Endodermal cell (in vitro differentiated cells): Measurements from ENCODE around the gene TMIGD1. TPM values are rescaled to one million over a fixed set of nuclear protein-coding genes. Genes with fewer than 3 reads are reported as not detected.
A peak's percentile ranks its signal among the peaks of the same experiment; 100 is the strongest.

ENCODE experiments used
- DNase-seq: peaks from one replicate; pipeline ENCODE4 v3.0.0-alpha.2; 2017
- H3K27ac ChIP-seq: 2 replicates; pipeline ENCODE4 v1.5.1; 2013; ENCODE audit warnings: mild to moderate bottlenecking, low read depth, low read length, moderate library complexity
- H3K27me3 ChIP-seq: 2 replicates; pipeline ENCODE4 v1.6.1; 2013; ENCODE audit warnings: mild to moderate bottlenecking, low read length, moderate library complexity; ENCODE audit not compliant: insufficient read depth, control insufficient read depth, poor library complexity, severe bottlenecking
- H3K36me3 ChIP-seq: 2 replicates; pipeline ENCODE4 v1.7.0; 2013; ENCODE audit warnings: mild to moderate bottlenecking, low read length, moderate library complexity; ENCODE audit not compliant: control insufficient read depth, insufficient read depth
- H3K4me1 ChIP-seq: one replicate; pipeline ENCODE4 v1.7.0; 2013; ENCODE audit warnings: low read length; ENCODE audit not compliant: control insufficient read depth, insufficient read depth
- H3K4me3 ChIP-seq: 2 replicates; pipeline ENCODE4 v1.5.1; 2013; ENCODE audit warnings: mild to moderate bottlenecking, low read length, moderate library complexity
- H3K9ac ChIP-seq: 2 replicates; pipeline ENCODE4 v1.6.1; 2013; ENCODE audit warnings: mild to moderate bottlenecking, low read length, moderate library complexity; ENCODE audit not compliant: poor library complexity, severe bottlenecking; ENCODE audit errors: extremely low read depth
- H3K9me3 ChIP-seq: 2 replicates; pipeline ENCODE4 v1.6.1; 2013; ENCODE audit warnings: mild to moderate bottlenecking, low read length, moderate library complexity; ENCODE audit not compliant: control insufficient read depth
- H3K27ac Mint-ChIP-seq: 2 replicates; pipeline ENCODE4 v1.8.0; 2020; ENCODE audit warnings: mixed read lengths
- H3K27me3 Mint-ChIP-seq: 2 replicates; pipeline ENCODE4 v1.8.0; 2021; ENCODE audit warnings: mild to moderate bottlenecking, mixed read lengths; ENCODE audit not compliant: insufficient read depth
- H3K36me3 Mint-ChIP-seq: 2 replicates; pipeline ENCODE4 v1.8.0; 2020; ENCODE audit warnings: low read depth, mixed read lengths
- H3K4me1 Mint-ChIP-seq: 2 replicates; pipeline ENCODE4 v1.8.0; 2020; ENCODE audit warnings: mixed read lengths
- H3K4me3 Mint-ChIP-seq: 2 replicates; pipeline ENCODE4 v1.8.0; 2020; ENCODE audit warnings: mild to moderate bottlenecking, moderate library complexity, mixed read lengths
- H3K9me3 Mint-ChIP-seq: 2 replicates; pipeline ENCODE4 v1.8.0; 2020; ENCODE audit warnings: mild to moderate bottlenecking, mixed read lengths
- WGBS, 2 experiments: methylation state at CpG; one replicate each; pipeline versions ENCODE4 v1.1.5 to v1.1.7; 2013; ENCODE audit warnings: missing lambda C conversion rate in 2 of 2, mixed read lengths in 1 of 2; ENCODE audit not compliant: insufficient coverage in 1 of 2, insufficient read length in 1 of 2; 5-methylcytosine and 5-hydroxymethylcytosine counted together
- total RNA-seq, 2 donors: library from RNA; stranded (reverse); fragmentation: NEBNext Ultra II Directional in 1 of 2; extraction: Animal tissue kit (Norgen Biotek cat#: 25700) in 1 of 2; gene quantifications; 2 replicates in 1 of 2; 3 replicates in 1 of 2; pipeline ENCODE4 v1.2.1, GENCODE V29; 2021
- TF ChIP-seq, protein P1 (sequence below): fragments of 200-600 bp; sonication (generic); conservative IDR thresholded peaks from 2 replicates; pipeline ENCODE4 v1.5.0; 2021; ENCODE audit warnings: antibody characterized with exemption, mild to moderate bottlenecking

TMIGD1 gene
- total RNA-seq, 2 donors from 2014 or later, result not detected

DNA sequence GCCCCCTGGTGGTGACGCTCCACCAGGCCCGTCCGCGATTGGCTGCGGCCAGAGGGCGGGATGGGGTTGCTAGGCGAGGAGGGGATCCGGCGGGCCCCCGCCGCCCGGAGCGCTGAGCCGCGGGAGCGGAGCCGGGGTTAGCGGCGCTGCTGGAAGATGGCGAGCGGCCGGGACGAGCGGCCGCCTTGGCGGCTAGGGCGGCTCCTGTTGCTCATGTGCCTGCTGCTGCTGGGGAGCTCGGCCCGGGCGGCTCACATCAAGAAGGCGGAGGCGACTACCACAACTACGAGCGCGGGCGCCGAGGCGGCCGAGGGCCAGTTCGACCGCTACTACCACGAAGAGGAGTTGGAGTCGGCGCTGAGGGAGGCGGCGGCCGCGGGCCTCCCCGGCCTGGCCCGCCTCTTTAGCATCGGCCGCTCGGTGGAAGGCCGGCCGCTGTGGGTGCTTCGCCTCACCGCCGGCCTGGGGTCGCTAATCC lies 45.0 kb upstream of the TMIGD1 start, which contains the start of gene CPD:
Gene CPD (plus strand): TSS at position 103 of the 478 bp plus-strand sequence. CDS start 54 bp downstream, at position 157.
- Mint-ChIP-seq H3K4me1 (peaks cover 41% of the 10 kb centered on the region), H3K27me3 (peaks cover 15% of the 10 kb centered on the region), H3K4me3 (peak within 1 kb of the TSS; percentile 77), H3K9me3 (no peaks in the 10 kb centered on the region), H3K27ac (peak within 1 kb of the TSS; percentile 92), H3K36me3 (no peaks in the 10 kb centered on the region)
- Histone ChIP-seq H3K4me3 (peak within 1 kb of the TSS; percentile 92), H3K27ac (no peak within 1 kb of the TSS), H3K27me3 (peaks cover 7% of the 10 kb centered on the region), H3K9me3 (no peaks in the 10 kb centered on the region), H3K9ac (peak within 1 kb of the TSS; percentile 61), H3K4me1 (peaks cover 14% of the 10 kb centered on the region), H3K36me3 (no peaks in the 10 kb centered on the region)
- WGBS, 2 experiments, result 0% methylated on average over 6 to 59 of the region's 59 CpGs
- TF ChIP-seq, protein P1, sequence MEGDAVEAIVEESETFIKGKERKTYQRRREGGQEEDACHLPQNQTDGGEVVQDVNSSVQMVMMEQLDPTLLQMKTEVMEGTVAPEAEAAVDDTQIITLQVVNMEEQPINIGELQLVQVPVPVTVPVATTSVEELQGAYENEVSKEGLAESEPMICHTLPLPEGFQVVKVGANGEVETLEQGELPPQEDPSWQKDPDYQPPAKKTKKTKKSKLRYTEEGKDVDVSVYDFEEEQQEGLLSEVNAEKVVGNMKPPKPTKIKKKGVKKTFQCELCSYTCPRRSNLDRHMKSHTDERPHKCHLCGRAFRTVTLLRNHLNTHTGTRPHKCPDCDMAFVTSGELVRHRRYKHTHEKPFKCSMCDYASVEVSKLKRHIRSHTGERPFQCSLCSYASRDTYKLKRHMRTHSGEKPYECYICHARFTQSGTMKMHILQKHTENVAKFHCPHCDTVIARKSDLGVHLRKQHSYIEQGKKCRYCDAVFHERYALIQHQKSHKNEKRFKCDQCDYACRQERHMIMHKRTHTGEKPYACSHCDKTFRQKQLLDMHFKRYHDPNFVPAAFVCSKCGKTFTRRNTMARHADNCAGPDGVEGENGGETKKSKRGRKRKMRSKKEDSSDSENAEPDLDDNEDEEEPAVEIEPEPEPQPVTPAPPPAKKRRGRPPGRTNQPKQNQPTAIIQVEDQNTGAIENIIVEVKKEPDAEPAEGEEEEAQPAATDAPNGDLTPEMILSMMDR, result no peak
- DNase-seq, result peak; percentile 100

DNA sequence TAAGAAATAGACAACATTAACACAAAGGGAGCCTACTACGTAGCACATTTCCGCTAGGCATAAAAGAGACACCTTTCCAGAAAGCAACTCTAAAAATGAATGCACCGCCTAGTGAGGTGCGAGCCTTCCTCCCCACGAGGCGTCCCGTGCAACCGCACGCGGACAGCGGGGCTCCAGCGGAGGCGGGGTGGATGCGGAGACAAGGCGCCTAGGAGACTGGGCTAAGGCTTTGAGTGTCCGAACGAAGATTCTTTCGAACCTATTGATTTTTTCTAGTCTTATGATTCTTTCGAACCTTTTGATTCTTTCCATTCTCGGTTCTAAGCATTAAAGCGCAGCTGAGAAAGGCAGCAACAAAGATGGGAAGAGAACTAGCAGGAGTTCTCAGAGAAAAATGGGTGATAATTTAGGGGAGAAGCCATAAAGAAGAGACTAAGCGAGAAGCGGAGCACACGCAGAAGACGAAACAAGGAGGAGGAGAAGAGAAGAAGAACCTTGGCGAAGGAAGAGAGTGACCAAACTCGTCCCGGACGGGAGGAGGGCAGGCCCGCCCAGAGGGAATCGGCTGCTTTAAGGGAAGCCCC lies 44.5 kb upstream of the TMIGD1 start:
- no peak overlapping the region for H3K9ac ChIP-seq
- Mint-ChIP-seq H3K27ac (peak overlapping the region; percentile 92), H3K4me3 (peak overlapping the region; percentile 77), H3K36me3 (no peaks in the 10 kb centered on the region), H3K9me3 (no peaks in the 10 kb centered on the region), H3K27me3 (peaks cover 15% of the 10 kb centered on the region), H3K4me1 (peaks cover 38% of the 10 kb centered on the region)
- H3K27ac ChIP-seq, result no peak overlapping the region
- no peaks in the 10 kb centered on the region for H3K9me3 ChIP-seq
- DNase-seq, result peak; percentile 81
- TF ChIP-seq, protein P1, result no peak
- no peaks in the 10 kb centered on the region for H3K36me3 ChIP-seq
- WGBS, 2 experiments, result 20 to 30% methylated on average over 24 to 31 of the region's 31 CpGs
- H3K27me3 ChIP-seq, result peaks cover 7% of the 10 kb centered on the region
- H3K4me3 ChIP-seq, result peak overlapping the region; percentile 92
- H3K4me1 ChIP-seq, result peaks cover 14% of the 10 kb centered on the region

DNA sequence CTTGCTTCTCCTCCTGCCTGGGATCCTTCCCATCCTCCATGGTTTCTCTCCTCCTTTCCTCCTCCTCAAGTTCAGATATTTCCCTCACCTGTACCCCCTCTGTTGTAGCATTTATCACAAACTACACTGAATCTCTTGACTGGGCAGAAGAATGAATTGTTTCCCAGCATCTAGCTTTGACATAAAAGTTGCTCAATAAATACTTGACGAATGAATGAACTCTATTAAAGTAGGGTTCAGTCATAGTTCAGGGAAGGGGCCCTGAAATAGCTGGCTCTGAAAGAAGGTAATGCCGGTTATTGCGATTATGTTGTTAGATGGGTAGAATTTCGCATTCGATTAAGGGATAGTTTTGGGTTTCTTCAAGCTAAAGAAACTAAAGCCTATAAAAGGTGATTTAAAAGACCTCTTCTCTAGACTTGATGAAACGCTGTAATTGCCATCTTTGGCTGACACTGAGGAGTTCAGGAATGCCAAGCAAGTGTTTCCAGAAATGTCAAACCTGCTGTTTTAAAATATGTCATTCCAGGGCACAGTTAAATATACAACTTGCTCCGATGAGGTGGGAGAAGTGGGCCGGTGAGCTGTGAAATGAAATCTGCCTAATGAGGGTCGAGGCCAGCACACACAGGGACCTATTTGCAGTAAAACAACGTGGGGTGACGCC lies 43.9 kb upstream of the TMIGD1 start:
- Mint-ChIP-seq H3K27ac (peak overlapping the region; percentile 92), H3K4me1 (peaks cover 31% of the 10 kb centered on the region)

More for the DNA sequence above, 43.9 kb upstream of the TMIGD1 start:
- Mint-ChIP-seq H3K27me3 (peaks cover 15% of the 10 kb centered on the region), H3K4me3 (peak overlapping the region; percentile 77), H3K9me3 (no peaks in the 10 kb centered on the region), H3K36me3 (no peaks in the 10 kb centered on the region)
- Histone ChIP-seq H3K27ac (no peak overlapping the region), H3K36me3 (no peaks in the 10 kb centered on the region), H3K9ac (no peak overlapping the region), H3K4me3 (peak overlapping the region; percentile 92), H3K4me1 (peaks cover 14% of the 10 kb centered on the region), H3K9me3 (no peaks in the 10 kb centered on the region), H3K27me3 (peaks cover 7% of the 10 kb centered on the region)
- WGBS, 2 experiments, result 81 to 82% methylated on average over 10 to 11 of the region's 11 CpGs
- DNase-seq, result no peak
- TF ChIP-seq, protein P1, result no peak
